Renal cortex interstitium (tissue), 15 donors: ENCODE measurements around the gene OGN. TPM values are rescaled to one million over a fixed set of nuclear protein-coding genes. Genes with fewer than 3 reads are reported as not detected.

Source experiments
- DNase-seq, 11 donors: peaks; one replicate each; pipeline ENCODE4 v3.0.0-alpha.2; 2013; ENCODE audit warnings: low read depth in 9 of 11, low spot score in 4 of 11; ENCODE audit errors: extremely low read depth in 1 of 11
- long read RNA-seq, 16 experiments: transcript quantifications; one replicate each; lab custom pipeline, GENCODE V29; 2026
- polyA plus RNA-seq, 3 donors: library from polyadenylated mRNA; unstranded; fragments of 120-200 nt; gene quantifications; one replicate each; pipeline ENCODE4 v1.2.1, GENCODE V29; 2013; ENCODE audit not compliant: insufficient read length in 3 of 3

The OGN gene, protein sequence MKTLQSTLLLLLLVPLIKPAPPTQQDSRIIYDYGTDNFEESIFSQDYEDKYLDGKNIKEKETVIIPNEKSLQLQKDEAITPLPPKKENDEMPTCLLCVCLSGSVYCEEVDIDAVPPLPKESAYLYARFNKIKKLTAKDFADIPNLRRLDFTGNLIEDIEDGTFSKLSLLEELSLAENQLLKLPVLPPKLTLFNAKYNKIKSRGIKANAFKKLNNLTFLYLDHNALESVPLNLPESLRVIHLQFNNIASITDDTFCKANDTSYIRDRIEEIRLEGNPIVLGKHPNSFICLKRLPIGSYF
- 10 to 100 TPM; 42.9 to 75.8 (median 49.0) TPM for polyA plus RNA-seq
- long read RNA-seq, donor 1, partial matches to known transcripts: 17 of 21 reads
- long read RNA-seq, donor 1, other reads (novel, unspliced or antisense): 0 of 21 reads
- long read RNA-seq, donor 2, transcript OGN-202 (7 exons, 2,743 nt): major isoform, 5 of 17 reads
- long read RNA-seq, donor 2, partial matches to known transcripts: 12 of 17 reads
- long read RNA-seq, donor 2, other reads (novel, unspliced or antisense): 0 of 17 reads
- long read RNA-seq, donor 3, transcript OGN-202 (7 exons, 2,743 nt): major isoform, 8 of 16 reads
- long read RNA-seq, donor 3, partial matches to known transcripts: 8 of 16 reads
- long read RNA-seq, donor 3, other reads (novel, unspliced or antisense): 0 of 16 reads
- long read RNA-seq, donor 4, partial matches to known transcripts: 6 of 9 reads
- long read RNA-seq, donor 4, other reads (novel, unspliced or antisense): 0 of 9 reads
- long read RNA-seq, donor 5: 0 reads
- long read RNA-seq, donor 6, partial matches to known transcripts: 6 of 9 reads
- long read RNA-seq, donor 6, other reads (novel, unspliced or antisense): 0 of 9 reads
- long read RNA-seq, donor 7, transcript OGN-202 (7 exons, 2,743 nt): major isoform, 5 of 12 reads
- long read RNA-seq, donor 7, partial matches to known transcripts: 7 of 12 reads
- long read RNA-seq, donor 7, other reads (novel, unspliced or antisense): 0 of 12 reads
- long read RNA-seq, donor 8, partial matches to known transcripts: 13 of 17 reads
- long read RNA-seq, donor 8, other reads (novel, unspliced or antisense): 0 of 17 reads
- long read RNA-seq, donor 9, partial matches to known transcripts: 9 of 12 reads
- long read RNA-seq, donor 9, other reads (novel, unspliced or antisense): 0 of 12 reads
- long read RNA-seq, donor 10, partial matches to known transcripts: 6 of 9 reads
- long read RNA-seq, donor 10, other reads (novel, unspliced or antisense): 0 of 9 reads
- long read RNA-seq, donor 11, partial matches to known transcripts: 0 of 3 reads
- long read RNA-seq, donor 11, other reads (novel, unspliced or antisense): 0 of 3 reads
- long read RNA-seq, donor 12, partial matches to known transcripts: 0 of 1 reads
- long read RNA-seq, donor 12, other reads (novel, unspliced or antisense): 0 of 1 reads
- long read RNA-seq, donor 13: 0 reads
- long read RNA-seq, donor 14, partial matches to known transcripts: 19 of 22 reads
- long read RNA-seq, donor 14, other reads (novel, unspliced or antisense): 0 of 22 reads
- long read RNA-seq, donor 15, partial matches to known transcripts: 9 of 9 reads
- long read RNA-seq, donor 15, other reads (novel, unspliced or antisense): 0 of 9 reads
- long read RNA-seq, donor 16, transcript OGN-202 (7 exons, 2,743 nt): major isoform, 9 of 27 reads
- long read RNA-seq, donor 16, partial matches to known transcripts: 17 of 27 reads
- long read RNA-seq, donor 16, other reads (novel, unspliced or antisense): 0 of 27 reads

- peak in 4 of 11 donors; percentile 19 to 52 (median 34) for DNase-seq
These were observed at the start of gene OGN for GRCh38 chr9:92404042-92404836. OGN (minus strand) TSS chr9:92404578; CDS start chr9:92403407, 1,171 bp downstream.

- DNase-seq: no peak
These were observed 42.2 kb upstream of the OGN start for GRCh38 chr9:92446536-92446935.

GRCh38 chr9:92444841-92445240 lies 40.5 kb upstream of the OGN start:
- no peak for DNase-seq

- DNase-seq: no peak
These were observed 36.3 kb upstream of the OGN start for GRCh38 chr9:92440751-92441046.

GRCh38 chr9:92439921-92440750 lies 35.8 kb upstream of the OGN start:
- no peak for DNase-seq

GRCh38 chr9:92438900-92439526 lies 34.6 kb upstream of the OGN start:
- no peak for DNase-seq

GRCh38 chr9:92435263-92435662 lies 30.9 kb upstream of the OGN start:
- no peak for DNase-seq

DNA sequence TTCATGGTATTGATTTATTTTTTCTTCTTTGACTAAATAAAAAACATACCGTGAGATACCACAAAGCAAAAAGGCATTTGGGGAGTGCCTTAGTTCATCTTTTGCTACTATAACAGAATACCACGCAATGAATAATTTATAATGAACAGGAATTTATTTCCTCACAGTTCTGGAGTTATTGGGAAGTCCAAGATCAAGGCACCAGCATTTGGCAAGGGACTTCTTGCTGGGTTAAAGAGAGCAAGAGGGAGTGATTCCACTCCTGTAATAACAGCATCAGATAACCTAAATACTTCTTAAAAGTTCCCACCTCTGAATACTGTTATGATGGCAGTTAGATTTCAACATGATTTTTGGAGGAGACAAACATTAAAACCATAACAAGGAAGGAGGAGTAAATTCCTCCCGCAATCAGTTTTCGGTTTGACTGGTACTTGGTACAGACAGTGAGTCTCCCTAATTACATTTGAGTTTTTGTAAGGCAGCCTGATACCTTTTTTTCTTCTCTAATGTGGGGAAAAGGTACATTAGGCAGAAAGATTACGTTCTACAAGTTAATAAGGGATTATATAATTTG lies 28.7 kb upstream of the OGN start:
- no peak for DNase-seq

- DNase-seq: peak in 1 of 11 donors; percentile 46
These were observed 28.0 kb upstream of the OGN start for GRCh38 chr9:92432350-92432749.

DNA sequence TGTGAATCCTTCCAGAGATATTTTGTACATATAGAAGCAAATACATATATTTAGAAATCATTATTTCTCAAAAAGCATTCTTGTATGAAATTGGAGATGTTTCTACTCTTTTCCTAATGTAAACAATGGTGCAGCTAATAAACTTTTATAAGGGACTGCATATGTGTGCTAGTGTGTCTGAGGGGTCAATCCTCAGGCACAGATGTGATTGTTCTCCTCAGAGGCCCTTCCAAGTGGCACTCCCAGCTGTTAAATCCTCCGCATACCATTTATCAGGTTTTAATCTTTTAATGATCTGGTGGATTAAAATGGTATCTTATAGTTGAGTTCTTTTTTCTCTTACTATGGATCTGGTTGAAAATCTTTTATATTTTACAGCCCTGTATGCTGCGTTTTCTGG lies 25.5 kb upstream of the OGN start:
- no peak for DNase-seq

- DNase-seq: no peak
These were observed 22.2 kb upstream of the OGN start for GRCh38 chr9:92426501-92427145.

- peak in 10 of 11 donors; percentile 29 to 78 (median 62) for DNase-seq
These were observed 21.1 kb upstream of the OGN start for GRCh38 chr9:92425474-92425873.

DNA sequence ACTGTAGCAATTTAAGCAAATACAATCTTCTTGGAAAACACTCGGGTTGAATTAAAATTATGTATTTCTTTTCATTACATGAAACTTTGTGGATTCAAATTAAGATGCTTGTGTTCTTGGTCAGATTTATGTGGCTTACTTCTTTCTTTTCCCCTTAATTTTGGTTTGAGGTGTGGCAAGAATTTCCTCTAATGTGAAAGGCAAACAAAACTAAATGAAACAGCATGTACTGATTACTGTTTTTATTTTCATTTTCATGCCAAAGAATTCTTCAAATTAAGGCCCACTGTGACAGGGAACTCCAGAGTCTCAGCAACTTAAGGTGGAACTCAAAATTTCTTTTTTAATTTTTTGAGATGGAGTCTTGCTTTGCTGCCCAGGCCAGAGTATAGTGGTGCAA lies 20.0 kb upstream of the OGN start, which contains the start of gene OMD:
OMD (minus strand) TSS at position 132 of the 400 bp plus-strand sequence. CDS start 6,913 bp downstream, outside the sequence.
- DNase-seq: no peak

DNA sequence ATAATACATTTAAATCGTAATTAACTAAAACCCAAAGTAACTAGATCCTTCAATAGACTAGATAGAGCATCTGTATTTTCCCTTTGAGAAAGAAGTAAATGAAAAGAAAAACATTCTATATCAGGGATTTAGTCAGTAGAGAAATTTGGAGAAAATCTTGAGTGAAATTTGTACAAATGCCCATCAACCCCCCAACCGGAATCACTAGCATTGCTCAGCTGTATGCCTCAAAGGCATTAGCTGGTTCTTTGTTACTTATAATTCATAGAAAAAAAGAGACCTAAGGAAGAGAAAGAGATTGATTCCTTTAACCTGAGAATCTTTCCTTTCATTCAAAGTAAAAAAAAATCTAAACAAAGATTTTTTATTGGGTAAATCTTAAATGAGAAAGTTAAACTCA lies 19.2 kb upstream of the OGN start:
- no peak for DNase-seq

- no peak for DNase-seq
These were observed 18.4 kb upstream of the OGN start for GRCh38 chr9:92422611-92423338.
